ENCODE results near the gene RPS27A.
A peak's percentile ranks its signal among the peaks of the same experiment; 100 is the strongest.
"Not testable (repeated sequence)": the region's sequence is repeated elsewhere in the genome, so short reads cannot be mapped to it uniquely, and the experiment has no call there.

Gene RPS27A

DNA sequence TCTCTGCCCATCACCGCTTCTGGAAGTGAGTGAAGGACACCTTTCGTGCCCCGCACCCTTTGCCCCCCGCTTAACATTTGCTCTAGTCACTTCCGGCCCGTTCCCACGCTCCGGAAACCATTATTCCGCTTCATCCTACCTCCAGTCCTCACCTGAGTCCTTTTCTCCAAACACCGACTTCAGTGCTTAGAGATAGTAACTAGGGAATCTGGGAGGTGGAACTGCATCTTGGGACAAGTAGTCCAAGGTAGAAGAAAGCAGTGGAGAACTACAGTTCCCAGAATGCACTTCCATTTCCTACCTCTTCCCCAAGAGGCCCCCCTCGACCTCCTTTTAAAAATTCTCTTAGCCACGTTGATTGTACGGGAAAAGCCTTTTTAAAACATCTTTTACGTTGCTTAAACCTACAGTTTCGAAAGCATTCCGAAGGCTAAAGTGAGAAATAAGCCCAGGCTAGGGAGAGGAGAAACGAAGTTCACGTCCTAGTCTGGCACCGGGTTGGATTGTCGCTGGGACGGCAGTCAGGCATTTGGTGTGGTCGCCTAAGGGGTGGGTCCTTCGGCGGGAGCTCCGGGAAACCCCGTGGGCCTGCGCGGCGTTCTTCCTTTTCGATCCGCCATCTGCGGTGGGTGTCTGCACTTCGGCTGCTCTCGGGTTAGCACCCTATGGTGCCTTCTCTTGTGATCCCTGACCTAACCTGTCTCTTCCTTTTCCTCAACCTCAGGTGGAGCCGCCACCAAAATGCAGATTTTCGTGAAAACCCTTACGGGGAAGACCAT is at the start of gene RPS27A, which contains the start of gene CLHC1:
Gene RPS27A (plus strand): TSS at position 605 of the 779 bp plus-strand sequence. CDS start 137 bp downstream, at position 742.
Gene CLHC1 (minus strand): TSS at position 210 of the 779 bp plus-strand sequence. CDS start 9,882 bp downstream, outside the sequence.
- peak; percentile 98 for DNase-seq (ENCODE audit: low spot score)

DNA sequence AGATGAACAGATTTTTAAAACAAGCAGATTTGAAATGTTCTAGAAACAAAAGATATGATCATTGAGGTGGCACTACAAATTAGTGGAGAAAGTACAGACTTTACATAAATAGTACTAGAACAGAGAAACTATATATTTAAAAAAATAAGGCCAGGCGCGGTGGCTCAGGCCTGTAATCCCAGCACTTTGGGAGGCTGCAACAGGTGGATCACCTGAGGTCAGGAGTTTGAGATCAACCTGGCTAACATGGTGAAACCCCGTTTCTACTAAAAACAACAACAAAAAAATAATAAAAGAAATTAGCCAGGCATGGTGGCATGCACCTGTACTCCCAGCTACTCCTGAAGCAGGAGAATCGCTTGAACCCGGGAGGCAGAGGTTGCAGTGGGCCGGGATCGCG is 45.7 kb upstream of the RPS27A start:
- not testable (repeated sequence) for DNase-seq (ENCODE audit: low spot score)

DNA sequence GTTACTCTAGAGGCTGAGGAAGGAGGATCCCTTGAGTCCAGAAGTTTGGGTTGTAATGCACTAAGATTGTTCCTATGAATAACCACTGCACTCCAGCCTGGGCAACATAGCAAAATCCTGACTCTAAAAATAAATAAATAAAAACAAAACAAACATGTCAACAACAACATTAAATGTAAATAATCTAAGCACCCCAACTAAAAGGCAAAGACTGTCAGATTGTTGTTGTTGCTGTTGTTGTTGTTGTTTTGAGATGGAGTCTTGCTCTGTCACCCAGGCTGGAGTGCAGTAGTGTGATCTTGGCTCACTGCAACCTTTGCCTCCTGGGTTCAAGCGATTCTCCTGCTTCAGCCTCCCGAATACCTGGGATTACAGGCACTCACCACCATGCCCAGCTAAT is 40.6 kb upstream of the RPS27A start:
- not testable (repeated sequence) for DNase-seq (ENCODE audit: low spot score)

DNA sequence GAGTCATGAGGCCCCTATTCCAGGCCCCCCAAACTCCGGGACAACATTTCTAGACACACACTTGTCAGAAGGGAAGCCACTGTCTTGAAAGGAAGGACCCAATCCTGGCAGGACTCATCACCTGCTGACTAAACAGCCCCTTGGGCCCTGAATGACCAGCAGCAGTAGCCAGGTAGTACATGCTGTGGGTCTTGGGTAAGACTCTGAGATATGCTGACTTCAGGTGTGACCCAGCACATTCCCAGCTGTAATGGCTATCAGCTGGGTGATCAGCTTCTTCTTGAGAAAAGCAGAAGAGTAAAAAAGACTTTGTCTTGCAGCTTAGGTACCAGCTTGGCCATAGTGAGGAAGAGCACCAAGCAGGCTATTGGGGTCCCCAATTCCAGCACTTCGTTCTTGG is 36.0 kb upstream of the RPS27A start:
- no peak for DNase-seq (ENCODE audit: low spot score)

DNA sequence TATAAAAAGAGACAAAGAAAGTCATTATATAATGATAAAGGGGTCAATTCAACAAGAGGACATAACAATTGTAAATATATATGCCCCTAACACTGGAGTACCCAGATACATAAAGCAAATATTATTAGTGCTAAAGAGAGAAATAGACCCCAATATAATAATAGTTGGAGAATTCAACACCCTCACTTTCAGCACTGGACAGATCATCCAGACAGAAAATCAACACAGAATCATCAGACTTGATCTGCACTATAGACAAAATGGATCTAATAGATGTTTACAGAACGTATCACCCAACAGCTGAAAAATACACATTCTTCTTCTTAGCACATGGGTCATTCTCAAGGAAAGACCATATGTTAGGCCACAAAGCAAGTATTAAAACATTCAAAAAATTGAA is 32.1 kb upstream of the RPS27A start:
- no peak for DNase-seq (ENCODE audit: low spot score)

DNA sequence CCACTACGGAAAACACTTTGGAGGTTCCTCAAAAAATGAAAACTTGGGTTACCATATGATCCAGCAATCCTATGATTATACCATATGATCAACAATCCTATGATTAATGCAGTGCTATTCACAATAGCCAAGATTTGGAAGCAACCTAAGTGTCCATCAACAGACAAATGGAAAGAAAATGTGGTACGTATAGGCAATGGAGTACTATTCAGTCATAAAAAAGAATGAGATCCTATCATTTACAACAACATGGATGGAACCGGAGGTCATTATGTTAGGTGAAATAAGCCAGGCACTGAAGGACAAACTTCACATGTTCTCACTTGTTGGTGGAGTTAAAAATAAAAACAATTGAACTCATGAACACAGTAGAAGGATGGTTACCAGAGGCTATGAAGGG is 28.0 kb upstream of the RPS27A start:
- no peak for DNase-seq (ENCODE audit: low spot score)

DNA sequence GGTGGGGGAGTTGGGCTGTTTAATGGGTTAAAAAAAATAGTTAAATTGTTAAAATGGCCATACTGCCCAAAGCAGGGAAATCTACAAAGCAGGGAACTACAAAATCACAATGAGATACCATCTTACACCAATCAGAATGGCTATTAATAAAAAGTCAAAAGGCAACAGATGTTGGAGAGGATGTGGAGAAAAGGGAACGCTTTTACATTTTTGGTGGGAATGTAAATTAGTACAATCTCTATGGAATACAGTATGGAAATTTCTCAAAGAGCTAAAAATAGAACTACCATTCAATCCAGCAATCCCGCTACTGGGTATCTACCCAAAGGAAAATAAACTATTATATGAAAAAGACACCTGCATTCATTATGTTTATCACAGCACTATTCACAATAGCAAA is 27.5 kb upstream of the RPS27A start:
- no peak for DNase-seq (ENCODE audit: low spot score)

DNA sequence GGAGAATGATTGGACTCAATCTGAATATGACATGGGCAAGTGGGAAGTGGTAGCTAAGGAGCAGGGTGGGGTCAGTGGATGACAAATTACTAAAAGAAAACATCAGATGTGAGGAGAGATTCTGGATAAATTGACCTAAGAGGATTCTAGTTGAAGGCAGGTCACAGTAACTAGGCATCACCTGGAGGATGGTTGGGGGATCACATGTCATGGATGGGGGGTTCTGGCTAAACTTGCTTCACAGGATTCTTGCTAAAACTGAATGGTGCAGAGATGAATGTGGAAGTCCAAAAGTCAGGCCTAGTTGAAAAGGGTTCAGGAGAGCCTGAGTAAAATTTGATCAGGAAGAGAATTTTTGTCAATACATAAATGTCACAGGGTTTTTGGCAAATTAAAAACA is 18.7 kb upstream of the RPS27A start:
- DNase-seq (ENCODE audit: low spot score), result no peak

DNA sequence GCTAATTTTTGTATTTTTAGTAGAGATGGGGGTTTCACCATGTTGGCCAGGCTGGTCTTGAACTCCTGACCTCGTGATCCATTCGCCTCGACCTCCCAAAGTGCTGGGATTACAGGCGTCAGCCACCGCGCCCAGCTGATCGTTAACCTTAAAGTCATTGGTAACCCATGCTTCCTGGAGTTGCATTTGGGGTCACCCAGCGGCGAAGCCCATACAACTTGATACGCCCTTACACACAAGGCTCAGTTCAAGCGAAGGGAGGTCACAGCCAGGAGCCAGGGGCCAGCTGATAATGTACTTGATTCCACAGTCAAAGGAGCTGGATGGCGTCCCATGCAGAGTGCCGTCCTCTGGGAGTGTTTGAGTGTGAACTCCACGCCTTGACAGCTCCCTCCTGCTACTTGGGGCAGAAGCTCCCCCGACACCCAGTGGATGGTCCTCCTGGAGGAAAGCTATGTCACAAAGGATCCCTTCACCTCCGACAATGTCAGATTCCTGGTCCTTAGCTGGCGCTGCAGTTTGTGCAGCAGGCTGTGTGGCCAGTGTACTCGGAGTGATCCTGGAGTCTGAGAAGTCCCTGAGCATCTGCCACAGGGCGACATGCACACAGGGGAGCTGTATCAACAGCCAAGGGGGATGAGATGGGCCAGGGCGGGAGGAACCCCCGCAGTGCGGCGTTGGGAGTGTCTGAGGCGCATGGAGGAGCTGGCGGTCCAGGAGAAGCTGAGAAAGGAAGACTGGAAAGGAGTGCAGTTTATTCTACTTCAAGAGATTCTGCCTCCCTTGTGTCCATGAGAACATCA is 8.3 kb upstream of the RPS27A start:
- DNase-seq (ENCODE audit: low spot score), result no peak

DNA sequence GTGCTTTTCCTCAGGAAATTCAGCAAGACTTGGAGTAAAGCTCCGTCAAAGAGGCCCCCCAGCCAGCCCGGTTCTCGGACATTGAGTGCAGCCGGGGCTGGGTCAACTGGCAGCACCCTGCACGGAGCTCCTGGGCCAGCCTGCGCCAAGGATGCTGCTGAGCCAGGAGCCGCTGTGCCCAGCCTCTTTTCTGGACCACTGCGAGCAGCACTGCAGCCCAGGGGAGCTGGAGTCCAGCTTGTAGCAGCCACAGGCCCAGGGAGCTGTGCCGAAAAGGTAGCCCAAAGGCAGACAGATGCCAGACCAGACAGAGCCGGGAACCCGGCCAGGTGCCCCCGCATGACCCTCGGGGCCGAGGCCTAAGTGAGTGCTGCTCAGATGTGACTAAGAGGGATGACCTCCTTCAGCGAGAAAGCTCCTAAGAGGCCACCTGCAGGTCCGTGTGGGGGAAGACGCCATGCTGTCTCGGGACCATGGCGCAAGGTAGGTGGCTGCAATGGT is 7.7 kb upstream of the RPS27A start:
- no peak for DNase-seq (ENCODE audit: low spot score)

DNA sequence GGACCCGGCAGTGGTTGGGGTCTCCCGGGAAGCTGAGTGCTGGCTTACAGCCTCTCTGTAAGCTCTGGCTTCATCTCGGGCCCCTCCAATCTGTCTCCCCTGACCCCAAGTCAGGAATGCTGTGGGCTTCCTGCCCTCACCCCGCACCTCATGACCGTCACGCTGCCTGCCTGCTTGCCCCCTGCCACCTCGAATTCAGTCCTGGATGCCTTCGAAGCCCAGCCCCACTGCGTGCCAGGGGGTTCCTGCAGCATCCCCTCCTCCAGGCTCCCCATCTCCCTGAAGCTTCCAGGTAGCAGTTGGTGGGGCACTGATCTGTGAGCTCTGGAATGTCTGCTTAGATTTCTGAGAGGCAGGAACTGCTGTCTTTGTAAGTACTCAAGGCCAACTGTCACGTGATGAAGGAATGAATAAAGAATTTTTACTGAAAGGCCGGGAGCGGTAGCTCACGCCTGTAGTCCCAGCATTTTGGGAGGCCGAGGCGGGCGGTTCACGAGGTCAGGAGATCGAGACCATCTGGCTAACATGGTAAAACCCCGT is 6.9 kb upstream of the RPS27A start:
- no peak for DNase-seq (ENCODE audit: low spot score)

DNA sequence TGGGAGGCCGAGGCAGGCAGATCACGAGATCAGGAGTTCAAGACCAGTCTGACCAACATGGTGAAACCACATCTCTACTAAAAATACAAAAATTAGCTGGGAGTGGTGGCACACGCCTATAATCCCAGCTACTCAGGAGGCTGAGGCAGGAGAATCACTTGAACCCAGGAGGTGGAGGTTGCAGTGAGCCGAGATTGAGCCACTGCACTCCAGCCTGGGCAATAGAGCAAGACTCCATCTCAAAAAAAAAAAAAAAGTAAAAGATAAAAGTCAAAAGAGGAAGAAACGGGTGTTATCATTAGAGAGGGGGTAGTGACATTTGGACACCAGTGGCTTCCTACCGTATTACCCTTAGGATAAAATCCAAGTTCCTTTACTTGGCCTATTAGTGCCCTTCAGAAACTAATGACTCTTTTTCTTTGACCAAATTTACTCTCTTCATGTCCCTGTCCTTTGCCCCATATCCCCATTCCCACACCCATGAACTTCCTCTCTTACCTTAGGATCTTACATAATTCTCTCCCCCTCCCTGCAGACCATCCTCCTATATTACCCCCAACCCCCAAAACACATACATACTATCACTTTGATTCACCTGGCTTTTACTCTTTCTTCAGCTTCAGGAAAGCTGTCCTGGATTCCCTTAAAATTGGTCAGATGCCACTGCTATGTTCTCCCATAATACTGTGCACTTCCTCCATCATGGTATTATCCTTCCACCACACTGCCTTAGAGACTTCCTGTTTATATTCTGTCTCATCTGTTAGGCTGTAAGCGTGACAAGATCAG is 4.9 kb upstream of the RPS27A start:
- DNase-seq (ENCODE audit: low spot score), result not testable (repeated sequence)

DNA sequence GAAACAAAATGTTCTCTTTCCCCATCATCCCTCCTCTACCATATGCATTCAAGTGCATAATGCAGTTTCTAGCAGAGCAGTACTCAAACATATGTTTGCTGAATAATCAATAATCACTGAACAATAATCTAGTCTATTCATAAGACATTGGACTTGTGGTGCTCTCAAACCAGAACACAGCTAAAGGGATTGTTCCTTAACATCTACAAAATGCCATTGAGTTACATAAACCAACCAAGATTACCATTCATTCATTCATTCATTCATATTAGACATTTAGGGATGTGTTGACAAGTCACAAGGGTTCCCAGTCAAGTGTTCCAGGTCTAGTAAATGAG is 4.3 kb upstream of the RPS27A start:
- no peak for DNase-seq (ENCODE audit: low spot score)

DNA sequence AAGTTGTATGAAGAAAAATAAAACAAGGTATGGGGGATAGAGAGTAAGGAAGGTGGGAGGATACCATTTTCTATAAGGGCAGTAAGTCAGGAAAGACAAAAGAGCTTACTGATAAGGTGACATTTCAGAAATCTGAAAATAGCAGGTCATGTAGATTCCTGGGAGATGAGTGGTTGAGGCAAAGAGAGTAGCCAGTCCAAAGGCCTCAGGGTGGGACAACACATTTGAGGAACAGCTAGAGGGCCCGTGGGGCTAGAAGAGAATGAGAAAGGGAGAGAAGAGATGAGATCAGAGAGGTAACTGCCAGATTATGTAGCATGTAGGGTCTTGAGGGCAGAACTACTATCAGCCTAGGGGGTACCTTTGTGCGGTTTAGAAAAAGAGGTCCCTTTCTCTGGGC is 3.3 kb upstream of the RPS27A start:
- no peak for DNase-seq (ENCODE audit: low spot score)

DNA sequence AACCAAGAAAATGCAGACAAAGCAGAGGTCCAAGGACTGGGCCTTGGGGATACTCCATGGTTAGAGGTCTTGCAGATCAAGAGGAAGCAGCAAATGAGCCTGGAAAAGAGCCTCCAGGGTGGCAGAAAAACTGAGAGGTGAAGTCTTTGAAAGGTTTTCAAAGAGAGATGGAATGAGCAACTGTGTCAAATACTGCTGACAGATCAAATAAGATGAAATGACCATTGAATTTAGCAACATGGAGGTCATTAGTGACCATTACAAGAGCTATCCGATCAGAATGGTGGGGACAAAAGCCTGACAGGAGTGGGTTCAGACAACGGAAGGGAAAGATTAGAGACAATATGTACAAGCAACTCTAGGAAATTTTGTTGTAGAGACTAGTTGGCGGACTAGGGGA is 1.9 kb upstream of the RPS27A start:
- no peak for DNase-seq (ENCODE audit: low spot score)

DNA sequence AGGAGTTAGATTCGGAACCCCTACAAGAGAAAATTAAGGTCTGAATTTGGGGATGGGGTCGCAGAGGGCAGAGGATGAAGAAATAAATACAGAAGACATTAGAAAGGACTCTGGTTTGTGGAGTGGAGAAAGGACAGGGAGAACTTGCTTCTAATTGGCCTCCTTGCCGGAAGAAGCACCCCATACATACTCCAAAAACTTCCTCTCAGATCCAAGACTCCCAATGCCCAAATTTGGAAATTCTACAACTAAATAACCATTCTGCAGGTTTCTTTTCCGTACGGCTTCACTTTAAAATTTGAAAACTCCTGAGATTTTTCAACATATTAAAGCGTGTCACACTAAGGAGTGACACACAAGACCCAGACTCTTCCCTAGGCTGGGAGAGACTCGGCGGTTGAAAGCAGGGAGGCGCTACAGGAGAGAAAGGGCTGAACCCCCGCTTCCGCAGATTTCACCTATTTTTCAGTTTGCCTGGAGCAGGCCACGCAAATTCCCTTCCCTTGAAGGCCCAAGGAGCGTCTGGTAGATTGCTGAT is 873 bp upstream of the RPS27A start:
- peak; percentile 55 for DNase-seq (ENCODE audit: low spot score)

DNA sequence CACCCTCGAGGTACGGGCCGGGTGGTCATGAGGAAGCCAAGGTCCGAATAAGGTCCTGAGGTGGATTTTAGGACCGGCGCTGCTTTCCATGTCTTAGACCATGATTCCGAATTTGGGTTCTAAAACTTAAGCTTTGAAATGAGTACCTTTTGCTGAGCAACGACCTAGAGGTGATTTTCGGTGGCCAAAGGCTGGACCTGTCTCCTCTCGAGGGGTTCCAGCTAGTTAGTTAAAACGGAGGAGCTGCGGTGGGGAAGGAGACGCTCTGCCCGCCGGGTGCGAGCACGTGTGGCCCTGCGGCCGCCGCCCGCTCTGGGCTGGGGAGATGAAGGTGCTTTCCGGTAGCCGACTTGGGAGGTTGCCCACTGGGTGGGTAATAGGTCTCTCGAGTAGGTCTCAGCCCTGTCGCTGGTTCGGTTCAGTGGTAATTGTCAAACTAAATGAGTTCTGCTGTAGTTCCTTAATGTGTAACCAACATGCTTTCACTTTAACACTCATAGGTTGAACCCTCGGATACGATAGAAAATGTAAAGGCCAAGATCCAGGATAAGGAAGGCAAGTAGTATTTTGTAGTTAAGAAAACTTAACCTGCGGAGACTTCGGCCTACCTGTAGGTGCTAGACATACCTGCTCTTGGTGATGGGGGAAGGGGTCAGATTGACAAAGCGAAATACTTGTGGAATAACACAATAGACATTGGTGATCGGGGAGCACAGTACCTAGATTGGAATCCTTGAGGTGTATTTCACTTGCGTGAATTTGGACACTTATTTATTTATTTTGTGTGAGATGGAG is 572 bp downstream of the RPS27A start:
- DNase-seq (ENCODE audit: low spot score), result peak; percentile 55

DNA sequence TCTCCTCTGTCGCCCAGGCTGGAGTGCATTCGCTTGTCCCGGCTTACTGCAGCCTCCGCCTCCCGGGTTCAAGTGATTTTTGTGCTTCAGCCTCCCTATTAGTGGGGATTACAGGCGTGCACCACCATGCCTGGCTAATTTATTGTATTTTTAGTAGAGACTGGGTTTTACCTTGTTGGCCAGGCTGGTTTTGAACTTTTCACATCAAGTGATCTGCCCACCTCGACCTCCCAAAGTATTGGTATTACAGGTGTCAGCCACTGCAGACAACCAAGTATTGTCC is 1.1 kb downstream of the RPS27A start:
- no peak for DNase-seq (ENCODE audit: low spot score)

DNA sequence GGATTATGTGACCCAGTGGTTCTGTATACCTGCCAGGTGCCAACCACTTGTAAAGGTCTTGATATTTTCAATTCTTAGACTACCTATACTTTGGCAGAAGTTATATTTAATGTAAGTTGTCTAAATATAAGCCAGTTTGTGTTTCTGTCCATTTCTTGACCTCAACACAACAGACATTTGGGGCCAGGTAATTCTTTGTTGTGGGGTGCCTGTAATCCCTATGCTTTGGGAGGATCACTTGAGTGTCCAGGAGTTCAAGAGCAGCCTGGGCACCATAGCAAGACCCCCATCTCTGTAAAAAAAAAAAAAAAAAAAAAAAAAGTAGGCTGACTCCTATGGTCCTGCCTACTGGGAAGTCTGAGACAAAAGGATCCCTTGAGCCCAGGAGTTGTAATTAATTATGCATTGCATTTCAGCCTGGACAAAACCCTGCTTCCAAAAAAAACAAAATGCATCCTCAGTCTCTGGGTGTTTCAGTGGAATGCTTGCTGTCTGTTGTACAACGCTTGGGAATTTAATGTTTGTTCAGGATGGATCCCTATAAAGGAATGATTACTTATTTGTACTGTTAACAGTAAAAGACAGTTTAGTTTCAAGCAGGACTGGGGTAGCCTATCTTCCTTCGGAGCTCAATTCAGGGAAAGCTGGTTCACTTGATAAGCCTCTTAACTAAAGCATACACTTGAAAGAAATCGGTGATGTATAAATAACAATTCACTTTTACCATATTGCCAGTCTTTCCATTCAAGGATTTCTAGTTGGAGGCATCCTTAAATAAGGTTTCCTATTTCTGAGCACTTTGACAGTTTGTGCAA is 3.4 kb downstream of the RPS27A start:
- no peak for DNase-seq (ENCODE audit: low spot score)

DNA sequence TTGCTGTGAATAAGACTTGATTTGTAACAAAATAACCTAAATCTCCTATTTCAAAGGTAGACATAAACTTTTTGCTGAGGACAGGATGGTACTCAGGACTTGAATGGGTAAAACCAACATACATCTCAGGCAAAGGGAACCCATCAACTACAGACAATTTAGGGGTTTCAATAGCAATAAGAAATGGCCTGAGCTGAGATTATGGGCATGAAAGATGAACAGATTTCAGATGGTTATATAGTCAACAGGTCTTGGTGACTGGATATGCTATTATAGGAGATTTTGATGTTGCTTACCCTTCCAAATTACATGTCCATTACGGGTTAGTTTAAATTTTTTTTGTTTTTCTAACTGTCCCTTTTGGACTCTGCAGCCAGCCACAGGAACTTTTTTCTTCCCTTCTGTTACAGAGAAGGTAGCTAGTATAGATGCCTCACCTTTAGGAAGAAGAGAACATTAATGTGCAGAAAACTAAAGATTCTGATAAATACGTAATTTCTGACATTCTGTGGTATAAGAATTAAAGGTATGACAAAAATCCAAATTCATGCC is 4.6 kb downstream of the RPS27A start:
- DNase-seq (ENCODE audit: low spot score), result no peak
